Liver (tissue), 9 donors: Measurements from ENCODE around the gene CD84. TPM values are rescaled to one million over a fixed set of nuclear protein-coding genes. Genes with fewer than 3 reads are reported as not detected.

Experiments
- DNase-seq: peaks from one replicate; pipeline ENCODE4 v3.0.0-alpha.2; 2017; ENCODE audit warnings: low spot score
- H3K27ac ChIP-seq, 2 donors: one replicate each; pipeline ENCODE4 v1.7.0; 2013; ENCODE audit warnings: inconsistent platforms in 2 of 2, low read length in 2 of 2, control low read depth in 1 of 2, low read depth in 1 of 2, mild to moderate bottlenecking in 1 of 2
- H3K27me3 ChIP-seq, 4 donors: one replicate each; pipeline versions ENCODE4 v1.6.1 to v1.7.0; 2013; ENCODE audit warnings: low read length in 3 of 4, inconsistent platforms in 1 of 4, mild to moderate bottlenecking in 1 of 4, moderate library complexity in 1 of 4; ENCODE audit not compliant: control insufficient read depth in 4 of 4, insufficient read depth in 4 of 4
- H3K36me3 ChIP-seq, 4 donors: one replicate each; pipeline versions ENCODE4 v1.6.1 to v1.7.0; 2013; ENCODE audit warnings: low read length in 3 of 4, mild to moderate bottlenecking in 3 of 4, low read depth in 1 of 4, moderate library complexity in 1 of 4; ENCODE audit not compliant: control insufficient read depth in 4 of 4, insufficient read depth in 3 of 4
- H3K4me1 ChIP-seq, 4 donors: one replicate each; pipeline versions ENCODE4 v1.6.1 to v1.7.0; 2013; ENCODE audit warnings: low read length in 3 of 4, mild to moderate bottlenecking in 3 of 4, moderate library complexity in 1 of 4; ENCODE audit not compliant: control insufficient read depth in 4 of 4, insufficient read depth in 4 of 4
- H3K4me3 ChIP-seq, 3 donors: one replicate each; pipeline versions ENCODE4 v1.6.1 to v1.7.0; 2013; ENCODE audit warnings: low read length in 3 of 3, control low read depth in 1 of 3, low read depth in 1 of 3, mild to moderate bottlenecking in 1 of 3
- H3K9ac ChIP-seq, 2 donors: one replicate each; pipeline ENCODE4 v1.7.0; 2013; ENCODE audit warnings: low read length in 2 of 2, mild to moderate bottlenecking in 2 of 2, moderate library complexity in 2 of 2, control low read depth in 1 of 2, low read depth in 1 of 2
- H3K9me3 ChIP-seq, 4 donors: one replicate each; pipeline versions ENCODE4 v1.6.1 to v1.7.0; 2013; ENCODE audit warnings: low read length in 3 of 4; ENCODE audit not compliant: control insufficient read depth in 4 of 4
- CTCF ChIP-seq: fragments of 150-350 bp; IDR thresholded peaks from 2 replicates; pipeline ENCODE4 v1.5.1; 2017; ENCODE audit warnings: improper control_type of control experiment, low read depth, low read length; ENCODE audit not compliant: missing input control
- FOXA1 ChIP-seq: IDR thresholded peaks from 2 replicates; pipeline ENCODE4 v1.6.1; 2016; ENCODE audit warnings: antibody characterized with exemption
- GABPA ChIP-seq, 2 donors: IDR thresholded peaks in 1 of 2; conservative IDR thresholded peaks in 1 of 2; 2 replicates each; pipeline ENCODE4 v1.6.1; 2016; ENCODE audit warnings: antibody characterized with exemption in 2 of 2, mild to moderate bottlenecking in 1 of 2, moderate library complexity in 1 of 2
- HNF4G ChIP-seq: IDR thresholded peaks from 2 replicates; pipeline ENCODE4 v1.6.1; 2016; ENCODE audit warnings: antibody characterized with exemption
- MAX ChIP-seq: IDR thresholded peaks from 2 replicates; pipeline ENCODE4 v1.6.1; 2016; ENCODE audit warnings: antibody characterized with exemption
- NR2F2 ChIP-seq: IDR thresholded peaks from 2 replicates; pipeline ENCODE4 v1.6.1; 2016; ENCODE audit warnings: antibody characterized with exemption
- RAD21 ChIP-seq, 2 donors: IDR thresholded peaks; 2 replicates each; pipeline ENCODE4 v1.6.1; 2016; ENCODE audit warnings: antibody characterized with exemption in 2 of 2, mild to moderate bottlenecking in 2 of 2
- SP1 ChIP-seq: IDR thresholded peaks from 2 replicates; pipeline ENCODE4 v1.6.1; 2018; ENCODE audit warnings: antibody characterized with exemption, mild to moderate bottlenecking
- ZBTB33 ChIP-seq: IDR thresholded peaks from 2 replicates; pipeline ENCODE4 v1.6.1; 2016; ENCODE audit warnings: antibody characterized with exemption
- WGBS: extraction: QIAGEN DNeasy Blood & Tissue Kit; methylation state at CpG from one replicate; pipeline ENCODE4 v1.1.7; 2013; 5-methylcytosine and 5-hydroxymethylcytosine counted together
- polyA plus RNA-seq, 2 donors: library from polyadenylated mRNA; stranded (reverse) in 1 of 2; unstranded in 1 of 2; fragments of 200-250 nt in 1 of 2; fragments of >200 nt in 1 of 2; fragmentation: Nextera tagmentation in 1 of 2; extraction: Ambion mirVana in 1 of 2; gene quantifications; one replicate each; pipeline versions ENCODE4 v1.2.1 to v1.2.3, GENCODE V29; 2013 to 2015
- total RNA-seq, 2 donors: library from RNA; depleted of rRNA; stranded (reverse); fragments of >200 nt; gene quantifications; one replicate each; pipeline ENCODE4 v1.2.3, GENCODE V29; 2014
- TF ChIP-seq, protein P1 (sequence below): IDR thresholded peaks from 2 replicates; pipeline ENCODE4 v1.6.1; 2016; ENCODE audit warnings: antibody characterized with exemption, mild to moderate bottlenecking
- donor health status: healthy.
- donor health status: healthy.
- donor health status: healthy.
- donor health status: healthy.
- donor health status: healthy.

CD84 gene
- total and polyA plus RNA-seq, 4 donors = 2.1 to 8.8 (median 4.4) TPM

DNA sequence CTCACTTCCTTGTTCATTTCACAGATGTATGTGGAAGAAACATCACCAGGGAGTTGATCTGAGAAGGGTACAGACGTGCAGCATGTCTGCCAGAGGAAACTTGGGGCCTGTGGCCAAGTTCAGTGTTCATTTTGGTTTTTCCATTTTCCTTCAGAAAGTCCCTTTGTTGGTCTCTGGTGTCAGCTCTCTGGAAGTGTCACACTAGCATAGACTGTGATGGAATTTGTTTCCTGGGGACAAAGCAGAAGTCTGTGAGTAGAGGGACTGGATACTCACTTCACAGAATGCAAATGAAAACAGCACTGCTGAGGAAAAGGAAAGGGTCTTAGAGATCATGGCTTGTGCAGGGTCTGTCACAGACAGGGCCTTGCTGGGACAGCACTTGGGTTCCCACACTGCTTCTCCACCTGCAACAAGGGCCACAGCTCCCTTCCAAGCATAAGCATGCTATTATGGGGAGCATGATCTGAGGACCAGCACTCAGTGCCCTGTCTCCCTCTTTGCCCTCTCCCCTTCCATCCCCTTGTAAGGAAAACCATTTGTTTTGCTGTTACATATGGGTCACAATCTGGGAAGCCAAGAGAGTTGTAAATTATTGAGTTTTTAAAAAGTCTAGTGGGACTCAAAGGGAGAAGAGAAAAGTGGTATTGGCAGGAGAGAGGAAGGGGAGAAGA is 31.4 kb upstream of the CD84 start:
- H3K36me3 ChIP-seq = no peaks in the 10 kb centered on the region
- WGBS = 49% methylated on average over 1 of the region's 1 CpG

More for the DNA sequence above, 31.4 kb upstream of the CD84 start:
- DNase-seq = no peak
- no peak overlapping the region for H3K9ac ChIP-seq
- H3K4me1 ChIP-seq = peaks cover 0 to 21% (median 13%) of the 10 kb centered on the region in 4 donors
- no peaks in the 10 kb centered on the region for H3K9me3 ChIP-seq
- TF ChIP-seq, protein P1, sequence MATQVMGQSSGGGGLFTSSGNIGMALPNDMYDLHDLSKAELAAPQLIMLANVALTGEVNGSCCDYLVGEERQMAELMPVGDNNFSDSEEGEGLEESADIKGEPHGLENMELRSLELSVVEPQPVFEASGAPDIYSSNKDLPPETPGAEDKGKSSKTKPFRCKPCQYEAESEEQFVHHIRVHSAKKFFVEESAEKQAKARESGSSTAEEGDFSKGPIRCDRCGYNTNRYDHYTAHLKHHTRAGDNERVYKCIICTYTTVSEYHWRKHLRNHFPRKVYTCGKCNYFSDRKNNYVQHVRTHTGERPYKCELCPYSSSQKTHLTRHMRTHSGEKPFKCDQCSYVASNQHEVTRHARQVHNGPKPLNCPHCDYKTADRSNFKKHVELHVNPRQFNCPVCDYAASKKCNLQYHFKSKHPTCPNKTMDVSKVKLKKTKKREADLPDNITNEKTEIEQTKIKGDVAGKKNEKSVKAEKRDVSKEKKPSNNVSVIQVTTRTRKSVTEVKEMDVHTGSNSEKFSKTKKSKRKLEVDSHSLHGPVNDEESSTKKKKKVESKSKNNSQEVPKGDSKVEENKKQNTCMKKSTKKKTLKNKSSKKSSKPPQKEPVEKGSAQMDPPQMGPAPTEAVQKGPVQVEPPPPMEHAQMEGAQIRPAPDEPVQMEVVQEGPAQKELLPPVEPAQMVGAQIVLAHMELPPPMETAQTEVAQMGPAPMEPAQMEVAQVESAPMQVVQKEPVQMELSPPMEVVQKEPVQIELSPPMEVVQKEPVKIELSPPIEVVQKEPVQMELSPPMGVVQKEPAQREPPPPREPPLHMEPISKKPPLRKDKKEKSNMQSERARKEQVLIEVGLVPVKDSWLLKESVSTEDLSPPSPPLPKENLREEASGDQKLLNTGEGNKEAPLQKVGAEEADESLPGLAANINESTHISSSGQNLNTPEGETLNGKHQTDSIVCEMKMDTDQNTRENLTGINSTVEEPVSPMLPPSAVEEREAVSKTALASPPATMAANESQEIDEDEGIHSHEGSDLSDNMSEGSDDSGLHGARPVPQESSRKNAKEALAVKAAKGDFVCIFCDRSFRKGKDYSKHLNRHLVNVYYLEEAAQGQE = no peak
- no peak for TF ChIP-seq NR2F2
- TF ChIP-seq HNF4G = no peak
- TF ChIP-seq SP1 = no peak
- no peak for TF ChIP-seq RAD21 (IDR thresholded peaks at IDR 0.05)
- TF ChIP-seq FOXA1 = no peak
- TF ChIP-seq ZBTB33 = no peak
- no peak for TF ChIP-seq MAX
- no peak for TF ChIP-seq CTCF
- no peak for TF ChIP-seq GABPA (IDR thresholded peaks at IDR 0.05 in 1 of 2, conservative IDR thresholded peaks at IDR 0.05 in 1 of 2)
- H3K4me3 ChIP-seq = no peak overlapping the region
- peaks cover 0 to 2% (median 0%) of the 10 kb centered on the region in 4 donors for H3K27me3 ChIP-seq
- H3K27ac ChIP-seq = no peak overlapping the region
